ENCODE data around the gene ARHGAP1. TPM values are rescaled to one million over a fixed set of nuclear protein-coding genes. Genes with fewer than 3 reads are reported as not detected.

Gene ARHGAP1
- total RNA-seq, 1 donor from 2014 or later, result 58.0 TPM

GRCh38 chr11:46668480-46669085, 31.8 kb downstream of the ARHGAP1 start:
- no peak for DNase-seq
- H3K4me3 Mint-ChIP-seq, result no peak overlapping the region
- ATAC-seq (ENCODE audit: low read depth), result no peak
- intact Hi-C loops (cut with micrococcal nuclease), result no loop called here
- TF ChIP-seq, protein P1, sequence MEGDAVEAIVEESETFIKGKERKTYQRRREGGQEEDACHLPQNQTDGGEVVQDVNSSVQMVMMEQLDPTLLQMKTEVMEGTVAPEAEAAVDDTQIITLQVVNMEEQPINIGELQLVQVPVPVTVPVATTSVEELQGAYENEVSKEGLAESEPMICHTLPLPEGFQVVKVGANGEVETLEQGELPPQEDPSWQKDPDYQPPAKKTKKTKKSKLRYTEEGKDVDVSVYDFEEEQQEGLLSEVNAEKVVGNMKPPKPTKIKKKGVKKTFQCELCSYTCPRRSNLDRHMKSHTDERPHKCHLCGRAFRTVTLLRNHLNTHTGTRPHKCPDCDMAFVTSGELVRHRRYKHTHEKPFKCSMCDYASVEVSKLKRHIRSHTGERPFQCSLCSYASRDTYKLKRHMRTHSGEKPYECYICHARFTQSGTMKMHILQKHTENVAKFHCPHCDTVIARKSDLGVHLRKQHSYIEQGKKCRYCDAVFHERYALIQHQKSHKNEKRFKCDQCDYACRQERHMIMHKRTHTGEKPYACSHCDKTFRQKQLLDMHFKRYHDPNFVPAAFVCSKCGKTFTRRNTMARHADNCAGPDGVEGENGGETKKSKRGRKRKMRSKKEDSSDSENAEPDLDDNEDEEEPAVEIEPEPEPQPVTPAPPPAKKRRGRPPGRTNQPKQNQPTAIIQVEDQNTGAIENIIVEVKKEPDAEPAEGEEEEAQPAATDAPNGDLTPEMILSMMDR (IDR thresholded peaks at IDR 0.05), result no peak
- no peaks in the 10 kb centered on the region for H3K27me3 Mint-ChIP-seq
- H3K4me1 Mint-ChIP-seq, result peaks cover 2% of the 10 kb centered on the region
- H3K27ac Mint-ChIP-seq, result no peak overlapping the region
- CTCF ChIA-PET, result no interaction called here
- no peaks in the 10 kb centered on the region for H3K9me3 Mint-ChIP-seq
- peaks cover 89% of the 10 kb centered on the region for H3K36me3 Mint-ChIP-seq (ENCODE audit: low read depth)
- POLR2A ChIA-PET, result no interaction called here

DNA sequence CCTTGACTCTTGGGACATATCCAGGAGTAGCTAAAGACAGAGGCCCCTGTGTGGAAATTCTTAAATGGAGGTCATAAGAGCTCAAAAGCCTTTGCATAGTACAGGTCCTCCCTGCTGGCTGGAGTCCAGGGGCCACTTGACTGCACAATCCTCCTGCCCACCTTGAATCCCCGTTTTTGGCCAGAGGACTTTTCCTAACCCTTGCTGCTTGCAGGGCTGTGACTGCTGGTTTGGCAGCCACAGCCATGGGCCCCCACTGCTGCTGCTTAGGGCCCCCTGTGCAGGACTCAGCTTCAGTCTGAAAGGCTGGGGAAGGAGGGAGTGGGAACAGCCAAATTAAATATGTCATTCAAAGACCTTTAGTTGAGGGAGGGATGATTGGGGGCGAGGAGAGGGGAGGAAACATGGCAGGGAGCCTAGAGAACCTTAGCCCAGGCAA, 33.4 kb downstream of the ARHGAP1 start:
- TF ChIP-seq, protein P1 (IDR thresholded peaks at IDR 0.05), result no peak
- Mint-ChIP-seq H3K4me1 (peaks cover 2% of the 10 kb centered on the region), H3K9me3 (no peaks in the 10 kb centered on the region), H3K4me3 (no peak overlapping the region), H3K27me3 (no peaks in the 10 kb centered on the region), H3K27ac (no peak overlapping the region), H3K36me3 (ENCODE audit: low read depth) (peaks cover 86% of the 10 kb centered on the region)
- DNase-seq (no peak), ATAC-seq (ENCODE audit: low read depth) (no peak)
- ChIA-PET POLR2A (no interaction called here), CTCF (no interaction called here)
- intact Hi-C loops (cut with micrococcal nuclease), result no loop called here

GRCh38 chr11:46666516-46666915, 33.9 kb downstream of the ARHGAP1 start:
- Mint-ChIP-seq H3K4me1 (peaks cover 2% of the 10 kb centered on the region), H3K4me3 (no peak overlapping the region), H3K9me3 (no peaks in the 10 kb centered on the region), H3K27ac (peak overlapping the region; percentile 12), H3K27me3 (no peaks in the 10 kb centered on the region), H3K36me3 (ENCODE audit: low read depth) (peaks cover 86% of the 10 kb centered on the region)
- TF ChIP-seq, protein P1 (IDR thresholded peaks at IDR 0.05), result no peak
- intact Hi-C loops (cut with micrococcal nuclease), result no loop called here
- no peak for DNase-seq
- ATAC-seq (ENCODE audit: low read depth), result no peak
- POLR2A ChIA-PET, result no interaction called here
- CTCF ChIA-PET, result no interaction called here

DNA sequence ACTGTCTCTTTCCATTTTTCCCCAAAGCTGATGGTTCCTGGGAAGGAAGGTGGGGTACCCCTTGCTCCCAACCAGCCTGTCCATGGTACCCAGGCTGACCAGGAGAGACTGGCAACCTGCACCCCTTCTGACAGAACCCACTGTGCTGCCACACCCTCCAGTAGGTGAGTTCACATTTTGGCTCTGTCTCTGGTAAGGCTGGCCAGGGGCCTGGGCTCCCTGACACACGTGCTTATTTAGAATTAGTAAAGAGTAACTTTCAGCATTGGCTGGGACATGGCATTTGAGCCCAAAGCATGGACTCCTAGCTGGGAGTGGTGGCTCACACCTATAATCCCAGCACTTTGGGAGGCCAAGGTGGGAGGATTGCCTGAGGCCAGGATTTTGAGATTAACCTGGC, 35.1 kb downstream of the ARHGAP1 start:
- Mint-ChIP-seq H3K36me3 (ENCODE audit: low read depth) (peaks cover 83% of the 10 kb centered on the region), H3K27me3 (no peaks in the 10 kb centered on the region), H3K27ac (no peak overlapping the region), H3K4me1 (no peaks in the 10 kb centered on the region), H3K4me3 (no peak overlapping the region), H3K9me3 (no peaks in the 10 kb centered on the region)
- ATAC-seq (ENCODE audit: low read depth) (no peak), DNase-seq (no peak)
- POLR2A ChIA-PET, result no interaction called here
- CTCF ChIA-PET, result no interaction called here
- TF ChIP-seq, protein P1 (IDR thresholded peaks at IDR 0.05), result no peak
- intact Hi-C loops (cut with micrococcal nuclease), result no loop called here

DNA sequence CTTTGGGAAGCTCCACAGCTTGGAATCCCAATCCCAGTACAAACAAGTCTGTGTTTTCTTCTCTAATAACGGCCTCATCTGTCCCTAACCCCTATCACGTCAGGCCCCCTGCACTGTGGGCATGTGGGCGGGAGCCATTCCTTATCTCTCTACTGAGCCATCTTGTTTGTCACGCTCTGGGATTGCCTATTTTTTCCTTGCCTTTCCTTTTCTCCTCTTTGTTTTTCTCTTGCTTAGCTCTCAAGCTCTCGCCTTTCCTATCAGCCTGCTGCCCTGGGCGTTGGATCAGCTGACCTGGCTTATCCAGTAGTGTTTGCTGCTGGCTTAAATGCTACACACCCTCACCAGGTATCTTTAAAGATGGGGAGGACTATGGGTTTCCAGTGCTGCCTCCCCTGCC, 35.8 kb downstream of the ARHGAP1 start:
- DNase-seq (no peak), ATAC-seq (ENCODE audit: low read depth) (no peak)
- H3K27me3 Mint-ChIP-seq, result no peaks in the 10 kb centered on the region
- CTCF ChIA-PET, result no interaction called here
- TF ChIP-seq, protein P1 (IDR thresholded peaks at IDR 0.05), result no peak
- H3K4me3 Mint-ChIP-seq, result no peak overlapping the region
- POLR2A ChIA-PET, result no interaction called here
- no peak overlapping the region for H3K27ac Mint-ChIP-seq
- H3K9me3 Mint-ChIP-seq, result no peaks in the 10 kb centered on the region
- H3K4me1 Mint-ChIP-seq, result no peaks in the 10 kb centered on the region
- peaks cover 84% of the 10 kb centered on the region for H3K36me3 Mint-ChIP-seq (ENCODE audit: low read depth)
- intact Hi-C loops (cut with micrococcal nuclease), result no loop called here
